ENCODE data around the gene KRT78. TPM values are rescaled to one million over a fixed set of nuclear protein-coding genes. Genes with fewer than 3 reads are reported as not detected.

KRT78 gene
- total RNA-seq, 1 donor from 2014 or later: 89.1 TPM

- no peak for DNase-seq (ENCODE audit: extremely low spot score in 2 of 2)
- intact Hi-C loops (cut with DNase I): no loop called here
Observed at GRCh38 chr12:52823761-52824450, 24.9 kb downstream of the KRT78 start.

GRCh38 chr12:52822771-52823510 lies 25.9 kb downstream of the KRT78 start:
- intact Hi-C loops (cut with DNase I): no loop called here
- H3K4me3 ChIP-seq: no peak overlapping the region
- H3K36me3 ChIP-seq: no peaks in the 10 kb centered on the region
- no peaks in the 10 kb centered on the region for H3K27me3 ChIP-seq
- no peak overlapping the region for H3K27ac ChIP-seq
- H3K4me1 ChIP-seq: no peaks in the 10 kb centered on the region
- no peak for TF ChIP-seq CTCF (IDR thresholded peaks at IDR 0.05)
- no peak for TF ChIP-seq POLR2AphosphoS5 (IDR thresholded peaks at IDR 0.05; ENCODE audit: insufficient read depth in 1 of 2, low read depth in 1 of 2)
- TF ChIP-seq POLR2A (IDR thresholded peaks at IDR 0.05): no peak
- DNase-seq (ENCODE audit: extremely low spot score in 2 of 2): no peak
- H3K9me3 ChIP-seq: no peaks in the 10 kb centered on the region

More at GRCh38 chr12:52823761-52824450, 24.9 kb downstream of the KRT78 start:
- H3K4me3 ChIP-seq: no peak overlapping the region
- H3K4me1 ChIP-seq: no peaks in the 10 kb centered on the region
- H3K36me3 ChIP-seq: no peaks in the 10 kb centered on the region
- H3K27me3 ChIP-seq: no peaks in the 10 kb centered on the region
- H3K9me3 ChIP-seq: no peaks in the 10 kb centered on the region
- TF ChIP-seq POLR2A (IDR thresholded peaks at IDR 0.05) (no peak), CTCF (IDR thresholded peaks at IDR 0.05) (no peak), POLR2AphosphoS5 (IDR thresholded peaks at IDR 0.05; ENCODE audit: insufficient read depth in 1 of 2, low read depth in 1 of 2) (no peak)
- H3K27ac ChIP-seq: no peak overlapping the region

- Histone ChIP-seq H3K27ac (no peak overlapping the region), H3K4me1 (no peaks in the 10 kb centered on the region), H3K9me3 (no peaks in the 10 kb centered on the region), H3K27me3 (no peaks in the 10 kb centered on the region), H3K4me3 (no peak overlapping the region), H3K36me3 (no peaks in the 10 kb centered on the region)
- no peak for TF ChIP-seq CTCF (IDR thresholded peaks at IDR 0.05)
- no peak for TF ChIP-seq POLR2A (IDR thresholded peaks at IDR 0.05)
- no peak for TF ChIP-seq POLR2AphosphoS5 (IDR thresholded peaks at IDR 0.05; ENCODE audit: insufficient read depth in 1 of 2, low read depth in 1 of 2)
- DNase-seq (ENCODE audit: extremely low spot score in 2 of 2): no peak
- intact Hi-C loops (cut with DNase I): no loop called here
Observed at GRCh38 chr12:52821826-52822660, 26.8 kb downstream of the KRT78 start.

- H3K4me1 ChIP-seq: no peaks in the 10 kb centered on the region
Observed at GRCh38 chr12:52821071-52821730, 27.6 kb downstream of the KRT78 start.

More at GRCh38 chr12:52821071-52821730, 27.6 kb downstream of the KRT78 start:
- no peak for DNase-seq (ENCODE audit: extremely low spot score in 2 of 2)
- intact Hi-C loops (cut with DNase I): no loop called here
- Histone ChIP-seq H3K36me3 (no peaks in the 10 kb centered on the region), H3K4me3 (no peak overlapping the region), H3K9me3 (no peaks in the 10 kb centered on the region), H3K27ac (no peak overlapping the region), H3K27me3 (no peaks in the 10 kb centered on the region)
- TF ChIP-seq CTCF (IDR thresholded peaks at IDR 0.05) (no peak), POLR2AphosphoS5 (IDR thresholded peaks at IDR 0.05; ENCODE audit: insufficient read depth in 1 of 2, low read depth in 1 of 2) (no peak), POLR2A (IDR thresholded peaks at IDR 0.05) (no peak)

Data from vagina (tissue), 2 donors.